ENCODE measurements around the gene GIMD1. TPM values are rescaled to one million over a fixed set of nuclear protein-coding genes. Genes with fewer than 3 reads are reported as not detected.

GIMD1 gene
- total RNA-seq, 1 donor from 2014 or later, result not detected

DNA sequence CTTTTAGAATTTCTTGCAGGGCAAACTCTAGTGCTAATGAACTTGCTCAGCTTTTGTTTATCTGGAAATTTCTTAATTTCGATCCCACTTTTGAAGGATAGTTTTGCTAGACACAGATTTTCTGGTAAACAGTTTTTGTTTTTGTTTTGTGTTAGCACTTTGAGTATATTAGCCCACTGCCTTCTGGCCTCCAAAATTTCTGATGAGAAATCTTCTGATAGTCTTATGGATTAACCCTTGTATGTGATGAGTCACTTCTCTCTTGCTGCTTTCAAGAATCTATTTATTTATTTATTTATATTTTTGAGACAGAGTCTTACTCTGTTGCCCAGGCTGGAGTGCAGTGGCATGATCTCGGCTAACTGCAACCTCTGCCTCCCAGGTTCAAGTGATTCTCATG is 27.0 kb upstream of the GIMD1 start:
- Histone ChIP-seq H3K36me3 (no peaks in the 10 kb centered on the region), H3K27ac (replicated peaks) (no peak overlapping the region), H3K4me3 (no peak overlapping the region), H3K27me3 (ENCODE audit: low read depth) (no peaks in the 10 kb centered on the region), H3K4me1 (no peaks in the 10 kb centered on the region), H3K9me3 (replicated peaks) (peaks cover 71% of the 10 kb centered on the region)
- intact Hi-C loops (cut with micrococcal nuclease), result no loop called here
- no peak for DNase-seq
- no peak for TF ChIP-seq CTCF (IDR thresholded peaks at IDR 0.05; ENCODE audit: borderline replicate concordance)

- Histone ChIP-seq H3K4me3 (no peak overlapping the region), H3K4me1 (no peaks in the 10 kb centered on the region), H3K36me3 (no peaks in the 10 kb centered on the region), H3K27me3 (ENCODE audit: low read depth) (no peaks in the 10 kb centered on the region), H3K27ac (replicated peaks) (no peak overlapping the region), H3K9me3 (replicated peaks) (peaks cover 9% of the 10 kb centered on the region)
- no peak for DNase-seq
- intact Hi-C loops (cut with micrococcal nuclease), result no loop called here
- TF ChIP-seq CTCF (IDR thresholded peaks at IDR 0.05; ENCODE audit: borderline replicate concordance), result no peak
Observed at GRCh38 chr4:106385853-106386393, 17.3 kb upstream of the GIMD1 start.

DNA sequence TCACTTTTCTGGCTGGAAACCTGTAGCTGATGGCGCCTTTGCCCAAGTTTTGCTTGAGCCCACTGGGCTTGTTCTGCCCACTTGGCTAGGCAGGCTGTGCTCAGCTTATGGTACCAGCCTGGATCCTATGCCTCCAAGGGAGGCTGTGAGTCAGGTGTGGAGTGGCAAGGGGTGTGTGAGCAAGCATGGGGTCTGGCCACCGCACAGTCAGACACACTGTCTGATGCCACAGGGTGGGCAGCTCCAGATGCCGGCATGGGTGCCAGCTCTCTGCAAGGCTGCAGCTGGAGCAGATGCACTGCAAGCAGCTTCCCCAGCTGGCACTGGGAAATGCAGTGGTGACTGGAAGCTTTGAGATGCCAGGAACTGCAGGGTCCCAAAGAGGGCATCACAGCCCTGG is 16.3 kb upstream of the GIMD1 start:
- Histone ChIP-seq H3K4me1 (no peaks in the 10 kb centered on the region), H3K4me3 (no peak overlapping the region), H3K36me3 (no peaks in the 10 kb centered on the region), H3K27ac (replicated peaks) (no peak overlapping the region), H3K9me3 (replicated peaks) (peaks cover 9% of the 10 kb centered on the region), H3K27me3 (ENCODE audit: low read depth) (no peaks in the 10 kb centered on the region)
- no peak for DNase-seq
- intact Hi-C loops (cut with micrococcal nuclease), result no loop called here
- no peak for TF ChIP-seq CTCF (IDR thresholded peaks at IDR 0.05; ENCODE audit: borderline replicate concordance)

GRCh38 chr4:106380179-106380578 is 11.6 kb upstream of the GIMD1 start:
- H3K27me3 ChIP-seq (ENCODE audit: low read depth), result peaks cover 6% of the 10 kb centered on the region
- intact Hi-C loops (cut with micrococcal nuclease), result no loop called here
- no peak overlapping the region for H3K27ac ChIP-seq (replicated peaks)
- H3K4me1 ChIP-seq, result no peaks in the 10 kb centered on the region
- no peak for TF ChIP-seq CTCF (IDR thresholded peaks at IDR 0.05; ENCODE audit: borderline replicate concordance)
- H3K9me3 ChIP-seq (replicated peaks), result peaks cover 3% of the 10 kb centered on the region
- H3K4me3 ChIP-seq, result no peak overlapping the region
- no peaks in the 10 kb centered on the region for H3K36me3 ChIP-seq
- DNase-seq, result no peak

DNA sequence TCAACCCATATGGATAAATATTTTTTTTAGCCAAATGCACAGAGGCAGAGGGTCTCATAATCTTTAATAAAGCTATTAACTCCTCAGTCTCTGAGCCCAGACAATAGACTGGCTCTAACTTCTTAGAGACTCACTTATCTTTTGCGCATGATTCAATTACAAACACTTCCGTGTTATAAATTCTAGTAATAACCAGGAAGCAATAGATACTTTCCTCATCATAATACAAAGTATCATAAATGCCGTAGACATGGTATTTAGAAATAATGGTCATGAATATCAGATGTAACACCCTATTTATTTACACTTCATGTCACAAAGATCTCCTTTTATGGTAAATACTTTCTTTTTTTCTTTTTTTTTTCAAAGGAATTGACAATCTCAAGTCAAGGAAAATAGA is 4.4 kb upstream of the GIMD1 start:
- H3K36me3 ChIP-seq, result no peaks in the 10 kb centered on the region
- no peak for TF ChIP-seq CTCF (IDR thresholded peaks at IDR 0.05; ENCODE audit: borderline replicate concordance)
- no peaks in the 10 kb centered on the region for H3K9me3 ChIP-seq (replicated peaks)
- no peak for DNase-seq
- no peak overlapping the region for H3K4me3 ChIP-seq
- H3K27ac ChIP-seq (replicated peaks), result no peak overlapping the region
- intact Hi-C loops (cut with micrococcal nuclease), result loop anchor here (10.0 kb wide), 1 partner anchor 132 kb away; no protein-coding TSS in a partner anchor
- peaks cover 26% of the 10 kb centered on the region for H3K27me3 ChIP-seq (ENCODE audit: low read depth)
- peaks cover 5% of the 10 kb centered on the region for H3K4me1 ChIP-seq
